HepG2 (cell line): ENCODE data around the gene SPRED2. TPM values are rescaled to one million over a fixed set of nuclear protein-coding genes. Genes with fewer than 3 reads are reported as not detected.

Source experiments
- ATF7 ChIP-seq, 2 experiments: fragments of 450-650 bp in 1 of 2; sonication (generic) in 1 of 2; formaldehyde crosslinking in 1 of 2; IDR thresholded peaks; 2 replicates each; pipeline versions ENCODE4 v1.4.0 to v1.6.1; 2016 to 2020; ENCODE audit warnings: antibody characterized with exemption in 1 of 2, mild to moderate bottlenecking in 1 of 2, missing genetic modification reagents in 1 of 2
- E2F2 ChIP-seq: sonication (generic); formaldehyde crosslinking; IDR thresholded peaks from 2 replicates; pipeline ENCODE4 v1.4.0; 2020; ENCODE audit warnings: missing genetic modification reagents, borderline replicate concordance
- GABPA ChIP-seq, 2 experiments: IDR thresholded peaks; 2 replicates each; pipeline ENCODE4 v1.6.1; 2011 to 2016; ENCODE audit warnings: low read depth in 2 of 2, low read length in 1 of 2, missing biosample characterization in 1 of 2, missing genetic modification characterization in 1 of 2
- HHEX ChIP-seq: IDR thresholded peaks from 2 replicates; pipeline ENCODE4 v1.6.1; 2016; ENCODE audit warnings: control low read depth
- IKZF4 ChIP-seq: sonication (generic); formaldehyde crosslinking; IDR thresholded peaks from 2 replicates; pipeline ENCODE4 v1.5.1; 2020; ENCODE audit warnings: borderline replicate concordance, mild to moderate bottlenecking, low read depth, missing genetic modification reagents; ENCODE audit errors: not compliant biosample characterization
- JUNB ChIP-seq: sonication (generic); formaldehyde crosslinking; IDR thresholded peaks from 2 replicates; pipeline ENCODE4 v1.8.0; 2022; ENCODE audit warnings: missing genetic modification reagents, mild to moderate bottlenecking, borderline replicate concordance
- NPAS2 ChIP-seq: sonication (generic); formaldehyde crosslinking; IDR thresholded peaks from 2 replicates; pipeline ENCODE4 v1.8.0; 2022; ENCODE audit warnings: mild to moderate bottlenecking, missing genetic modification reagents, borderline replicate concordance
- PCBP2 ChIP-seq: fragments of 200-400 bp; formaldehyde crosslinking; optimal IDR thresholded peaks from 2 replicates; pipeline ENCODE3; 2018; ENCODE audit warnings: low read length, low read depth; ENCODE audit not compliant: poor library complexity, severe bottlenecking
- PHF20 ChIP-seq: sonication (generic); formaldehyde crosslinking; IDR thresholded peaks from 2 replicates; pipeline ENCODE4 v1.5.0; 2020; ENCODE audit warnings: mild to moderate bottlenecking, missing genetic modification reagents
- PLRG1 ChIP-seq: fragments of 450-650 bp; conservative IDR thresholded peaks from 2 replicates; pipeline ENCODE4 v1.6.1; 2016
- RARG ChIP-seq: sonication (generic); formaldehyde crosslinking; IDR thresholded peaks from 2 replicates; pipeline ENCODE4 v1.4.0; 2020; ENCODE audit warnings: low read depth, mild to moderate bottlenecking, missing genetic modification reagents
- RFXAP ChIP-seq: sonication (generic); formaldehyde crosslinking; IDR thresholded peaks from 2 replicates; pipeline ENCODE4 v1.4.0; 2020; ENCODE audit warnings: missing genetic modification reagents, borderline replicate concordance
- STAT5B ChIP-seq: sonication (generic); formaldehyde crosslinking; IDR thresholded peaks from 2 replicates; pipeline ENCODE4 v1.4.0; 2020; ENCODE audit warnings: missing genetic modification reagents
- TCF7 ChIP-seq: sonication (generic); IDR thresholded peaks from 2 replicates; pipeline ENCODE4 v1.6.1; 2016; ENCODE audit warnings: antibody characterized with exemption, low read depth
- ZBED4 ChIP-seq: sonication (generic); formaldehyde crosslinking; IDR thresholded peaks from 2 replicates; pipeline ENCODE4 v1.4.0; 2020; ENCODE audit warnings: missing genetic modification reagents, borderline replicate concordance
- ZBTB4 ChIP-seq: sonication (generic); formaldehyde crosslinking; IDR thresholded peaks from 2 replicates; pipeline ENCODE4 v1.4.0; 2020; ENCODE audit warnings: missing genetic modification reagents, mild to moderate bottlenecking, borderline replicate concordance
- ZNF350 ChIP-seq: sonication (generic); formaldehyde crosslinking; IDR thresholded peaks from 2 replicates; pipeline ENCODE4 v1.4.0; 2020; ENCODE audit warnings: mild to moderate bottlenecking, low read depth, missing genetic modification reagents, borderline replicate concordance
- ZNF547 ChIP-seq: sonication (generic); formaldehyde crosslinking; IDR thresholded peaks from 2 replicates; pipeline ENCODE4 v1.5.1; 2020; ENCODE audit warnings: mild to moderate bottlenecking, missing genetic modification reagents
- ZSCAN12 ChIP-seq: sonication (generic); formaldehyde crosslinking; IDR thresholded peaks from 2 replicates; pipeline ENCODE4 v1.9.0; 2021; ENCODE audit warnings: mild to moderate bottlenecking, missing genetic modification reagents
- ZSCAN29 ChIP-seq: sonication (generic); formaldehyde crosslinking; conservative IDR thresholded peaks from 2 replicates; pipeline ENCODE4 v1.4.0; 2020; ENCODE audit warnings: mild to moderate bottlenecking, missing genetic modification reagents
- polyA plus RNA-seq, 8 experiments: library from polyadenylated mRNA; depleted of rRNA in 3 of 8; stranded (reverse) in 7 of 8; unstranded in 1 of 8; fragments of >200 nt; fragmentation: Illumina TruSeq in 4 of 8; extraction: Trizol in 4 of 8; gene quantifications; 2 replicates each; pipeline versions ENCODE4 v1.2.1 to v1.2.3, GENCODE V29; 2011 to 2016; ENCODE audit warnings: low read depth in 4 of 8, missing spikeins in 1 of 8, mixed read lengths in 1 of 8; ENCODE audit not compliant: insufficient read depth in 1 of 8
- total RNA-seq, 5 experiments: library from RNA; depleted of rRNA; stranded (reverse); fragments of >200 nt; fragmentation: Illumina TruSeq; extraction: Trizol; gene quantifications; 2 replicates each; pipeline ENCODE4 v1.2.3, GENCODE V29; 2016; ENCODE audit warnings: low read depth in 1 of 5

The SPRED2 gene
- total and polyA plus RNA-seq, 2 of the 13 experiments (the other 11 are each of a cell fraction or from before 2014, with no cell fraction given) = 13.0 to 37.0 TPM

- TF ChIP-seq ZNF350 (CRISPR knock-in tag) (peak; percentile 83; the same call in 1 of the 2 replicates), PCBP2 (no peak), GABPA (IDR thresholded peaks at IDR 0.05; ENCODE audit: low read depth, low read length) (peak; percentile 49), GABPA (CRISPR knock-in tag; IDR thresholded peaks at IDR 0.05; ENCODE audit: low read depth) (peak; percentile 84), TCF7 (peak; percentile 56), PLRG1 (no peak), RARG (no peak), IKZF4 (no peak), ZNF547 (CRISPR knock-in tag) (no peak; the same call in 1 of the 2 replicates), NPAS2 (CRISPR knock-in tag) (no peak), ZBTB4 (peak; percentile 65), ZSCAN29 (CRISPR knock-in tag) (peak; percentile 85; the same call in 1 of the 2 replicates), E2F2 (peak; percentile 79; the same call in 1 of the 2 replicates), JUNB (CRISPR knock-in tag) (no peak), RFXAP (CRISPR knock-in tag) (peak; percentile 90), ZSCAN12 (CRISPR knock-in tag) (no peak; the same call in 1 of the 2 replicates), ZBED4 (CRISPR knock-in tag) (peak; percentile 92), STAT5B (CRISPR knock-in tag) (no peak), PHF20 (CRISPR knock-in tag) (peak; percentile 41; the same call in 1 of the 2 replicates), HHEX (CRISPR knock-in tag) (no peak; the same call in 1 of the 2 replicates), ATF7 (IDR thresholded peaks at IDR 0.05) (peak; percentile 67), ATF7 (CRISPR knock-in tag; IDR thresholded peaks at IDR 0.05) (no peak; the same call in 1 of the 2 replicates)
Measured at GRCh38 chr2:65436169-65436823, 3.9 kb upstream of the SPRED2 start (continued).
